Suprapubic skin (tissue), 4 donors: ENCODE measurements around the gene TMEM86B. TPM values are rescaled to one million over a fixed set of nuclear protein-coding genes. Genes with fewer than 3 reads are reported as not detected.
"Not testable (repeated sequence)": the region's sequence is repeated elsewhere in the genome, so short reads cannot be mapped to it uniquely, and the experiment has no call there.

Experiments
- DNase-seq, 2 donors: peaks; one replicate each; pipeline ENCODE4 v3.0.0-alpha.2; 2019; ENCODE audit warnings: low spot score in 2 of 2
- H3K27ac ChIP-seq: fragments of 200-600 bp; sonication (generic); one replicate; pipeline ENCODE4 v1.5.1; 2019
- H3K27me3 ChIP-seq: fragments of 200-600 bp; sonication (generic); one replicate; pipeline ENCODE4 v1.5.1; 2019
- H3K36me3 ChIP-seq: fragments of 200-600 bp; sonication (generic); one replicate; pipeline ENCODE4 v1.5.1; 2019
- H3K4me1 ChIP-seq: fragments of 200-600 bp; sonication (generic); one replicate; pipeline ENCODE4 v1.5.1; 2019
- H3K4me3 ChIP-seq: fragments of 200-600 bp; sonication (generic); one replicate; pipeline ENCODE4 v1.5.1; 2019; ENCODE audit warnings: mild to moderate bottlenecking
- H3K9me3 ChIP-seq: fragments of 200-600 bp; sonication (generic); one replicate; pipeline ENCODE4 v1.5.1; 2019
- EP300 ChIP-seq: sonication (generic); formaldehyde crosslinking; IDR thresholded peaks from one replicate; pipeline ENCODE4 v1.6.1; 2017; ENCODE audit warnings: antibody characterized with exemption
- POLR2A ChIP-seq, 2 donors: fragments of 450-650 bp; IDR thresholded peaks; one replicate each; pipeline ENCODE4 v1.6.1; 2017; ENCODE audit warnings: antibody characterized with exemption in 2 of 2, mild to moderate bottlenecking in 2 of 2, moderate library complexity in 2 of 2
- POLR2AphosphoS5 ChIP-seq, 3 donors: sonication (generic); formaldehyde crosslinking; IDR thresholded peaks; one replicate each; pipeline ENCODE4 v1.6.1; 2017; ENCODE audit warnings: antibody characterized with exemption in 3 of 3
- WGBS: methylation state at CpG from one replicate; pipeline ENCODE4 v1.1.5; 2018; 5-methylcytosine and 5-hydroxymethylcytosine counted together
- total RNA-seq, 4 donors: library from RNA; depleted of rRNA; stranded (reverse); fragments of >200 nt; gene quantifications; one replicate each; pipeline ENCODE4 v1.1.0, GENCODE V29; 2016
- TF ChIP-seq, protein P1 (sequence below), 2 donors: fragments of 200-600 bp in 1 of 2; fragments of 450-650 bp in 1 of 2; sonication (generic) in 1 of 2; IDR thresholded peaks; one replicate each; pipeline ENCODE4 v1.5.1; 2016 to 2019; ENCODE audit warnings: antibody characterized with exemption in 2 of 2, mild to moderate bottlenecking in 1 of 2, moderate library complexity in 1 of 2

The TMEM86B gene
- total RNA-seq, 4 donors from 2014 or later = 2.0 to 9.4 (median 4.2) TPM

DNA sequence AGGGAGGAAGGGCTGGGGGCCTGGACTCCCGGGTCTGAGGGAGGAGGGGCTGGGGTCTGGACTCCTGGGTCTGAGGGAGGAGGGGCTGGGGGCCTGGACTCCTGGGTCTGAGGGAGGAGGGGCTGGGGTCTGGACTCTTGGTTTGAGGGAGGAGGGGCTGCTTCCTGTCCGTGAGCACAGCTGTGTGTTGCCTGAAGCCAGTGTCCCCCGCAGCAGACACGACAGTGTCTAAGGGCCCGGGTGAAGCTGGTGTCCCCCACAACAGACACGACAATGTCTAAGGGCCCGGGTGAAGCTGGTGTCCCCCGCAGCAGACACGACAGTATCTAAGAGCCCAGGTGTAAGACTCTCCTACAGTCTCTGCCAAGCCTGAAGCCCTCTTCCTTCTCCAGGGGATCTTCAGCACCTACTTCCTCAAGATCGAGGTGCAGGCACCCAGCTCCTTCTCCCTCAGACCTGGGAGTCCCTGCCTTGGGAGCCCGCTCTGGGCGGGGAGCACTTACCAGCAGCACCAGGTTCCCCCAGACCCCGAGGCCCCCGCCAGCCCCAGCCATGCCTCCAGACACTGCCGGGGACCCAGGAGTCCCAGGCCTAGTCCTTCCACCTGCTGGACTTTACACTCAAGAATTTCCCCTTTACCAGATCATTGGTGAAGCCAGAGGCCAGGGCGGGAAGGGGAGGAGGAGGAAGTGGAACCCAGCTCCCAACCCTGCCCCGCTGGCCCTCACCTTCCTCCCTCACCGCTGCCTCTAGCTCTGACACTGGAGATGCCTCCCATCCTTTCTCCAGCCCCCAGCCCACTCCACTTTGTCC lies 19.5 kb downstream of the TMEM86B start, which contains the start of gene PTPRH:
Gene PTPRH (minus strand): TSS at position 622 of the 813 bp plus-strand sequence. CDS start 68 bp downstream, at position 554.
- Histone ChIP-seq H3K4me1 (peaks cover 22% of the 10 kb centered on the region), H3K27ac (no peak within 1 kb of the TSS), H3K36me3 (no peaks in the 10 kb centered on the region), H3K27me3 (peaks cover 4% of the 10 kb centered on the region), H3K9me3 (peaks cover 4% of the 10 kb centered on the region), H3K4me3 (no peak within 1 kb of the TSS)
- DNase-seq = no peak
- no peak for TF ChIP-seq POLR2A (IDR thresholded peaks at IDR 0.05)
- TF ChIP-seq, protein P1, sequence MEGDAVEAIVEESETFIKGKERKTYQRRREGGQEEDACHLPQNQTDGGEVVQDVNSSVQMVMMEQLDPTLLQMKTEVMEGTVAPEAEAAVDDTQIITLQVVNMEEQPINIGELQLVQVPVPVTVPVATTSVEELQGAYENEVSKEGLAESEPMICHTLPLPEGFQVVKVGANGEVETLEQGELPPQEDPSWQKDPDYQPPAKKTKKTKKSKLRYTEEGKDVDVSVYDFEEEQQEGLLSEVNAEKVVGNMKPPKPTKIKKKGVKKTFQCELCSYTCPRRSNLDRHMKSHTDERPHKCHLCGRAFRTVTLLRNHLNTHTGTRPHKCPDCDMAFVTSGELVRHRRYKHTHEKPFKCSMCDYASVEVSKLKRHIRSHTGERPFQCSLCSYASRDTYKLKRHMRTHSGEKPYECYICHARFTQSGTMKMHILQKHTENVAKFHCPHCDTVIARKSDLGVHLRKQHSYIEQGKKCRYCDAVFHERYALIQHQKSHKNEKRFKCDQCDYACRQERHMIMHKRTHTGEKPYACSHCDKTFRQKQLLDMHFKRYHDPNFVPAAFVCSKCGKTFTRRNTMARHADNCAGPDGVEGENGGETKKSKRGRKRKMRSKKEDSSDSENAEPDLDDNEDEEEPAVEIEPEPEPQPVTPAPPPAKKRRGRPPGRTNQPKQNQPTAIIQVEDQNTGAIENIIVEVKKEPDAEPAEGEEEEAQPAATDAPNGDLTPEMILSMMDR (IDR thresholded peaks at IDR 0.05) = no peak
- TF ChIP-seq POLR2AphosphoS5 (IDR thresholded peaks at IDR 0.05) = no peak
- TF ChIP-seq EP300 = no peak
- 63% methylated on average over 9 of the region's 18 CpGs for WGBS

DNA sequence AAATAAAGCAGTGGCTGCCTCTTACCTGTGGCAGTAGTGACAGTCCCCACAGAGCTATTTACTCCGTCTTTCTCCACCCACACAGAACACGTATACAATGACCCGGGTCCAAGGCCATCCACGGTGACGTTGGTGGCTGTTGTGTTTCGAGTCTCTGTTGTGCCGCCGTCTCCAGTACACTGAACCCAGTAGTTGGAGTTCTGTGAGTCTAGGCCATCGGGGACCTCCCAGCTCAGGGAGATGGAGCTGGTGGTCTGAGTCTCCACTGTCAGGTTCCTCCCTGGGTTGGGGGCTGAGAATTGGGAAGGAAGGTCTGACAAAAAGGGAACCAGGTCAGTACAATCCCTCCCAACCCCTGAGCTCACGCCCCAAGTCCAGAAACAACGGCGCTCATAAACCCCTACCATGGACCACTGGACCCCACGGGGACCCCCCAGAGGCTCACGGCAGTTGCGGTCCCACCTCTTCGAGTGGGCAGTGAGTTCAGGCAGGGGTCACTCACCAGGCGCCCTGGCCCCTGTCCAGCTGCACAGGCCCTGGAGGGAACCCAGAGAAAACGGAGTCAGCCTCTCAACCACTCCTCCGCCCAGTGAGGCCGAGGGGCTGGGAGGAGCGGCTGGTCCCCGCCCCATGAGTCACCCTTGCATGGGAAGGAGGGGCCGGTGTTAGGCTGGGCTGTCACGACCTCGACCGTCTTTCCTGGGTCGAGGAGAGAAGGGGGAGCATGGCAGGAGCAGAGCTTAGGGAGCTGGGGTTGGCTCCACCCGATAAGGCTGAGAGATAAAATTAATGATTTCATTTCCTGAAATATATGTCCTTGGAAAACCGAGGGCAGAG lies 21.7 kb downstream of the TMEM86B start:
- DNase-seq = peak in 1 of 2 donors; percentile 86
- H3K4me1 ChIP-seq = peaks cover 22% of the 10 kb centered on the region
- no peaks in the 10 kb centered on the region for H3K9me3 ChIP-seq
- no peak overlapping the region for H3K27ac ChIP-seq
- no peaks in the 10 kb centered on the region for H3K36me3 ChIP-seq
- TF ChIP-seq, protein P1 (IDR thresholded peaks at IDR 0.05) = no peak
- no peak for TF ChIP-seq EP300
- 35% methylated on average over 22 of the region's 29 CpGs for WGBS
- peak overlapping the region; percentile 27 for H3K4me3 ChIP-seq
- peaks cover 3% of the 10 kb centered on the region for H3K27me3 ChIP-seq

DNA sequence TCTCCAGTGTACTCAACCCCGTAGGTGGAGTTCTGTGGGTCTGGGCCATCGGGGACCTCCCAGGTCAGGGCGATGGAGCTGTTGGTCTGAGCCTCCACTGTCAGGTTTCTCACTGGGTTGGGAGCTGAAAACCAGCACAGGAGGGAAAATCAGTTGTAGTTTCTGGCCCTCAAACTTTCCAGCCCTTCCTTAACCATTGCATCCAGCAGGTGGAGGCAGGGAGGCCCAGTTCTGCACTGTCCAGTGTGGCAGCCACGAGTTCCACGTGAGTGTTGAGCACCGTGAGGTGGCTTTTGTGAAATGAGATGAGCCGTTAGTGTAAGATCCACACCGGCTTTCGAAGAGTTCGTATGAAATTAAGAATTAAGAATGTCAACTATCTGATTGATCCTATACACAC lies 26.4 kb downstream of the TMEM86B start:
- 68% methylated on average over 9 of the region's 10 CpGs for WGBS
- peaks cover 16% of the 10 kb centered on the region for H3K27me3 ChIP-seq
- DNase-seq = not testable (repeated sequence)

DNA sequence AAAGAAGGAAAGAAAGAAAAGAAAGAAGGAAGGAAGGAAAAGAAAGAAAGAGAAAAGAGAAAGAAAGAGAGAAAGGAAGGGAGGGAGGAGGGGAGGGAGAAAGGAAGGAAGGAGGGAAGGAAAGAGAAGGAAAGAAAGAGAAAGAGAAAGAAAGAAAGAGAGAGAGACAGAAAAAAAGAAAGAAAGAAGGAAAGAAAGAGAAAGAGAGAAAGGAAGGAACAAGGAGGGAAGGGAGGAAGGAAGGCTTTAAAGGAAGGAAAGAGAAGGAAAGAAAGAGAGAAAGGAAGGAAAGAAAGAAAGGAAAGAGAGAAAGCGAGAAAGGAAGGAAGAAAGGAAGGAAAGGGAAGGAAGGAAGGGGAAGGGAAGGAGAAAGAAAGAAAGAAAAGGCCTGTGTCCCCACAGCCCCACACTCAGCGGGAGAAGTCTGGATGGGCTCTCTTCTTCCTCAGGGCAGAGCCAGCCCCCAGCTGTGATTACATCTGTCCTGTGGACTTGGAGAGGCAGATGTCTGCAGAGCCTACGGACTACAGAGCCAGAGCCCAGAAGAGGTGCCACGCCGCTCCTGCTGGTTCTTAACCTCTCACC lies 28.9 kb downstream of the TMEM86B start:
- peaks cover 17% of the 10 kb centered on the region for H3K27me3 ChIP-seq
- no peaks in the 10 kb centered on the region for H3K9me3 ChIP-seq
- no peaks in the 10 kb centered on the region for H3K4me1 ChIP-seq
- TF ChIP-seq EP300 = no peak
- TF ChIP-seq, protein P1 (IDR thresholded peaks at IDR 0.05) = no peak
- TF ChIP-seq POLR2AphosphoS5 (IDR thresholded peaks at IDR 0.05) = no peak
- no peak for TF ChIP-seq POLR2A (IDR thresholded peaks at IDR 0.05)
- no peaks in the 10 kb centered on the region for H3K36me3 ChIP-seq
- 61% methylated on average over 5 of the region's 5 CpGs for WGBS
- H3K4me3 ChIP-seq = no peak overlapping the region
- no peak overlapping the region for H3K27ac ChIP-seq
- DNase-seq = no peak

More for the DNA sequence above, 26.4 kb downstream of the TMEM86B start:
- H3K4me1 ChIP-seq, H3K36me3 ChIP-seq, H3K9me3 ChIP-seq, H3K4me3 ChIP-seq, H3K27ac ChIP-seq: not testable (repeated sequence)

DNA sequence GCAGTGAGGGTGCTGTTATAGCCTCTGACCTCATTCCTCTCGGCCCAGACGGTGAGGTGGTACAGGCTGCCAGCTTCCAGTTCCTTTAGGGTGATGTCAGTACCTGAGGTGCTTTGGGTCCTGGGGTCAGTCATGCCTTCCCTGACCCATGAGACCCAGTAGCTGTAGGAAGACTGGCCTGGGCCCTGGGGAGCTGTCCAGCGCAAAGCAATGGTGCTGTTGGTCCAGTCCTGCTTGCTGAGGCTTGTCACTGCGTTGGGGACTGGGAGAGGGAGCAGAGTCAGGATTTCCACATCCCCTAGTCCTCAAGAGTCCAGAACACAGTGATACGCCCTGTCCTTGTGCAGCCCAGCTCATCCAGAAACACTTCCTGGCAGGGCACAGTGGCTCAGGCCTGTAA lies 29.9 kb downstream of the TMEM86B start:
- no peaks in the 10 kb centered on the region for H3K4me1 ChIP-seq
- no peak overlapping the region for H3K4me3 ChIP-seq
- WGBS = 88% methylated on average over 3 of the region's 5 CpGs
- H3K9me3 ChIP-seq = no peaks in the 10 kb centered on the region
- DNase-seq = no peak
- peaks cover 17% of the 10 kb centered on the region for H3K27me3 ChIP-seq
- TF ChIP-seq POLR2AphosphoS5 (IDR thresholded peaks at IDR 0.05) (no peak), POLR2A (IDR thresholded peaks at IDR 0.05) (no peak), EP300 (no peak)
- TF ChIP-seq, protein P1 (IDR thresholded peaks at IDR 0.05) = no peak
- H3K36me3 ChIP-seq = no peaks in the 10 kb centered on the region
- H3K27ac ChIP-seq = no peak overlapping the region
